HG02642 (cell line): ENCODE measurements around the gene MUC4.
"Not testable (repeated sequence)": the region's sequence is repeated elsewhere in the genome, so short reads cannot be mapped to it uniquely, and the experiment has no call there.

ENCODE experiments used
- ATAC-seq: cut with Tn5 transposase; IDR thresholded peaks from one replicate; pipeline ENCODE4 v1.9.1; 2021; ENCODE audit warnings: mild to moderate bottlenecking; ENCODE audit not compliant: unreplicated experiment, poor library complexity

MUC4 gene

GRCh38 chr3:195788711-195789581, 22.8 kb downstream of the MUC4 start:
- no peak for ATAC-seq

- ATAC-seq, result not testable (repeated sequence)
Measured at GRCh38 chr3:195785781-195786405, 25.8 kb downstream of the MUC4 start.

GRCh38 chr3:195784031-195784430, 27.7 kb downstream of the MUC4 start:
- not testable (repeated sequence) for ATAC-seq

- not testable (repeated sequence) for ATAC-seq
Measured at GRCh38 chr3:195781236-195781635, 30.5 kb downstream of the MUC4 start.

GRCh38 chr3:195777975-195778374, 33.8 kb downstream of the MUC4 start:
- no peak for ATAC-seq

- no peak for ATAC-seq
Measured at GRCh38 chr3:195774917-195775316, 36.8 kb downstream of the MUC4 start.

GRCh38 chr3:195773956-195774537, 37.7 kb downstream of the MUC4 start:
- ATAC-seq, result no peak

GRCh38 chr3:195771646-195772300, 40.0 kb downstream of the MUC4 start:
- no peak for ATAC-seq

GRCh38 chr3:195770841-195771645, 40.7 kb downstream of the MUC4 start:
- ATAC-seq, result not testable (repeated sequence)

- ATAC-seq, result no peak
Measured at GRCh38 chr3:195770081-195770840, 41.5 kb downstream of the MUC4 start.

GRCh38 chr3:195769551-195769950, 42.2 kb downstream of the MUC4 start:
- ATAC-seq, result no peak

GRCh38 chr3:195768831-195769303, 42.9 kb downstream of the MUC4 start:
- no peak for ATAC-seq

- no peak for ATAC-seq
Measured at GRCh38 chr3:195768414-195768813, 43.3 kb downstream of the MUC4 start.

- no peak for ATAC-seq
Measured at GRCh38 chr3:195767792-195768191, 43.9 kb downstream of the MUC4 start.

- ATAC-seq, result no peak
Measured at GRCh38 chr3:195766671-195767070, 45.1 kb downstream of the MUC4 start.

GRCh38 chr3:195764961-195765706, 46.6 kb downstream of the MUC4 start:
- ATAC-seq, result no peak

- ATAC-seq, result no peak
Measured at GRCh38 chr3:195763843-195764825, 47.6 kb downstream of the MUC4 start.
